H9 (cell line): Measurements from ENCODE around the gene OBI1. TPM values are rescaled to one million over a fixed set of nuclear protein-coding genes. Genes with fewer than 3 reads are reported as not detected.
A peak's percentile ranks its signal among the peaks of the same experiment; 100 is the strongest.

Experiments
- DNase-seq: peaks from one replicate; pipeline ENCODE4 v3.0.0-alpha.2; 2017
- H2AFZ ChIP-seq: one replicate; pipeline ENCODE4 v1.6.1; 2013; ENCODE audit warnings: mild to moderate bottlenecking, low read length, control low read depth, moderate library complexity
- H2AK5ac ChIP-seq: 2 replicates; pipeline ENCODE4 v1.6.1; 2013; ENCODE audit warnings: low read length, control low read depth, mixed read lengths; ENCODE audit not compliant: insufficient read length
- H2BK120ac ChIP-seq: one replicate; pipeline ENCODE4 v1.6.1; 2013; ENCODE audit warnings: low read depth, mild to moderate bottlenecking, low read length, control low read depth, inconsistent platforms; ENCODE audit not compliant: poor library complexity, severe bottlenecking
- H2BK12ac ChIP-seq: 2 replicates; pipeline ENCODE4 v1.6.1; 2013; ENCODE audit warnings: low read length, control low read depth, mixed read lengths, low read depth; ENCODE audit not compliant: insufficient read length
- H2BK15ac ChIP-seq: 2 replicates; pipeline ENCODE4 v1.6.1; 2013; ENCODE audit warnings: low read depth, low read length, control low read depth
- H2BK20ac ChIP-seq: one replicate; pipeline ENCODE4 v1.6.1; 2013; ENCODE audit warnings: low read depth, mild to moderate bottlenecking, low read length, control low read depth, inconsistent platforms; ENCODE audit not compliant: poor library complexity, severe bottlenecking
- H2BK5ac ChIP-seq: 2 replicates; pipeline ENCODE4 v1.6.1; 2013; ENCODE audit warnings: low read length, control low read depth, mixed read lengths; ENCODE audit not compliant: insufficient read length
- H3K14ac ChIP-seq: 2 replicates; pipeline ENCODE4 v1.6.1; 2013; ENCODE audit warnings: low read length, control low read depth; ENCODE audit not compliant: insufficient read depth
- H3K18ac ChIP-seq: 2 replicates; pipeline ENCODE4 v1.6.1; 2013; ENCODE audit warnings: low read depth, mild to moderate bottlenecking, mixed read lengths, low read length, control low read depth; ENCODE audit not compliant: insufficient read length
- H3K23ac ChIP-seq: 2 replicates; pipeline ENCODE4 v1.6.1; 2013; ENCODE audit warnings: low read length, control low read depth, mixed read lengths, low read depth; ENCODE audit not compliant: insufficient read length
- H3K23me2 ChIP-seq: 2 replicates; pipeline ENCODE4 v1.6.1; 2013; ENCODE audit warnings: low read depth, mild to moderate bottlenecking, mixed read lengths, low read length, control low read depth; ENCODE audit not compliant: insufficient read length, poor library complexity, severe bottlenecking
- H3K27ac ChIP-seq: 2 replicates; pipeline ENCODE4 v1.5.1; 2013; ENCODE audit warnings: low read length, control low read depth, mixed read lengths, low read depth; ENCODE audit not compliant: insufficient read length
- H3K27me3 ChIP-seq: 2 replicates; pipeline ENCODE4 v1.6.1; 2013; ENCODE audit warnings: low read length, control low read depth, inconsistent platforms; ENCODE audit not compliant: insufficient read depth
- H3K4ac ChIP-seq: 2 replicates; pipeline ENCODE4 v1.6.1; 2013; ENCODE audit warnings: low read depth, mild to moderate bottlenecking, control low read depth, inconsistent platforms, low read length, moderate library complexity
- H3K4me1 ChIP-seq: 2 replicates; pipeline ENCODE4 v1.6.1; 2013; ENCODE audit warnings: low read length, control low read depth, inconsistent platforms; ENCODE audit not compliant: insufficient read depth
- H3K4me2 ChIP-seq: 2 replicates; pipeline ENCODE4 v1.6.1; 2013; ENCODE audit warnings: low read length, control low read depth, mixed read lengths; ENCODE audit not compliant: insufficient read length, insufficient read depth
- H3K56ac ChIP-seq: 2 replicates; pipeline ENCODE4 v1.6.1; 2013; ENCODE audit warnings: low read depth, mild to moderate bottlenecking, mixed read lengths, low read length, control low read depth; ENCODE audit not compliant: insufficient read length
- H3K79me1 ChIP-seq: 2 replicates; pipeline ENCODE4 v1.6.1; 2013; ENCODE audit warnings: low read depth, mild to moderate bottlenecking, moderate library complexity, low read length, control low read depth, inconsistent platforms; ENCODE audit not compliant: insufficient read depth, poor library complexity, severe bottlenecking
- H3K79me2 ChIP-seq: 2 replicates; pipeline ENCODE4 v1.6.1; 2013; ENCODE audit warnings: low read length, control low read depth, inconsistent platforms; ENCODE audit not compliant: insufficient read depth
- H3K9ac ChIP-seq: 2 replicates; pipeline ENCODE4 v1.6.1; 2013; ENCODE audit warnings: low read length, control low read depth, mixed read lengths; ENCODE audit not compliant: insufficient read length; ENCODE audit errors: extremely low read depth
- H3K9me3 ChIP-seq: one replicate; pipeline ENCODE4 v1.6.1; 2013; ENCODE audit warnings: low read depth, low read length, inconsistent platforms; ENCODE audit not compliant: control insufficient read depth
- H3T11ph ChIP-seq: one replicate; pipeline ENCODE4 v1.6.1; 2013; ENCODE audit warnings: mild to moderate bottlenecking, low read length, control low read depth, inconsistent platforms
- H4K20me1 ChIP-seq: one replicate; pipeline ENCODE4 v1.6.1; 2013; ENCODE audit not compliant: control insufficient read depth, insufficient read length, insufficient read depth
- H4K5ac ChIP-seq: 2 replicates; pipeline ENCODE4 v1.6.1; 2013; ENCODE audit warnings: low read depth, mild to moderate bottlenecking, mixed read lengths, low read length, control low read depth; ENCODE audit not compliant: insufficient read length
- H4K8ac ChIP-seq: replicated peaks from 2 replicates; pipeline ENCODE4 v1.6.1; 2013; ENCODE audit warnings: low read length, control low read depth, mixed read lengths, low read depth; ENCODE audit not compliant: insufficient read length
- H4K91ac ChIP-seq: 2 replicates; pipeline ENCODE4 v1.6.1; 2013; ENCODE audit warnings: low read depth, mild to moderate bottlenecking, moderate library complexity, mixed read lengths, low read length, control low read depth; ENCODE audit not compliant: insufficient read length
- H3K27ac Mint-ChIP-seq, 3 experiments: 2 replicates in 2 of 3; 3 replicates in 1 of 3; pipeline ENCODE4 v1.8.0; 2020 to 2021; ENCODE audit warnings: mixed read lengths in 3 of 3, mild to moderate bottlenecking in 1 of 3, moderate library complexity in 1 of 3
- H3K27me3 Mint-ChIP-seq: 2 replicates; pipeline ENCODE4 v1.8.0; 2021; ENCODE audit warnings: low read depth, mild to moderate bottlenecking, moderate library complexity, mixed read lengths
- H3K36me3 Mint-ChIP-seq, 3 experiments: 2 replicates in 2 of 3; 3 replicates in 1 of 3; pipeline ENCODE4 v1.8.0; 2020 to 2021; ENCODE audit warnings: low read depth in 3 of 3, mixed read lengths in 3 of 3; ENCODE audit not compliant: insufficient read depth in 1 of 3
- H3K4me1 Mint-ChIP-seq, 2 experiments: 2 replicates each; pipeline ENCODE4 v1.8.0; 2020; ENCODE audit warnings: mixed read lengths in 2 of 2
- H3K4me3 Mint-ChIP-seq, 2 experiments: 2 replicates in 1 of 2; 3 replicates in 1 of 2; pipeline ENCODE4 v1.8.0; 2020 to 2021; ENCODE audit warnings: mild to moderate bottlenecking in 2 of 2, mixed read lengths in 2 of 2, moderate library complexity in 1 of 2
- H3K9me3 Mint-ChIP-seq, 2 experiments: 2 replicates in 1 of 2; 3 replicates in 1 of 2; pipeline ENCODE4 v1.8.0; 2020; ENCODE audit warnings: mild to moderate bottlenecking in 2 of 2, mixed read lengths in 2 of 2, moderate library complexity in 1 of 2
- CTCF ChIP-seq: fragments of 200-600 bp; sonication (generic); conservative IDR thresholded peaks from 3 replicates; pipeline ENCODE4 v1.8.0; 2021; ENCODE audit warnings: antibody characterized with exemption, mild to moderate bottlenecking
- WGBS: extraction: QIAGEN DNeasy Blood & Tissue Kit; methylation state at CpG from one replicate; pipeline ENCODE4 v1.1.7; 2013; ENCODE audit warnings: missing lambda C conversion rate, low lambda C conversion rate, mixed read lengths; ENCODE audit not compliant: insufficient read length; ENCODE audit errors: extremely low coverage; 5-methylcytosine and 5-hydroxymethylcytosine counted together
- long read RNA-seq: library from polyadenylated mRNA; unstranded; transcript quantifications from one replicate; pipeline ENCODE4 v2.0.0, GENCODE V29; 2020
- total RNA-seq: library from RNA; stranded (reverse); gene quantifications from 2 replicates; pipeline ENCODE4 v1.2.1, GENCODE V29; 2021

The OBI1 gene
- total RNA-seq, result 24.4 and 25.0 TPM in 2 replicates
- long read RNA-seq, transcript RNF219-201 (6 exons, 3,529 nt), result major isoform, 193 of 223 reads
- long read RNA-seq, partial matches to known transcripts, result 4 of 223 reads
- long read RNA-seq, other reads (novel, unspliced or antisense), result 26 of 223 reads

GRCh38 chr13:78658630-78659449, at the start of gene OBI1:
Gene OBI1, minus strand, starts transcription at chr13:78659155. Its CDS starts 35 bp downstream, at chr13:78659120.
- no peak for TF ChIP-seq CTCF

More at GRCh38 chr13:78658630-78659449, at the start of gene OBI1:
- DNase-seq, result peak; percentile 86
- no CpG with 5 or more reads among the region's 67 CpGs for WGBS
- H3K27ac ChIP-seq, result peak within 1 kb of the TSS; percentile 33
- H3K23ac ChIP-seq, result no peak within 1 kb of the TSS
- H4K91ac ChIP-seq, result no peak within 1 kb of the TSS
- peak within 1 kb of the TSS; percentile 60 for H2BK12ac ChIP-seq
- H3K4me3 Mint-ChIP-seq, result peak within 1 kb of the TSS; percentile 90 to 97
- H3K18ac ChIP-seq, result peak within 1 kb of the TSS; percentile 96
- H3K36me3 Mint-ChIP-seq, result peaks cover 0 to 15% (median 12%) of the 10 kb centered on the region in 3 experiments; a peak in 4 of 7 replicates
- peak within 1 kb of the TSS; percentile 96 for H3K9ac ChIP-seq
- H3K4me1 Mint-ChIP-seq, result peaks cover 40 to 47% of the 10 kb centered on the region in 2 experiments
- no peak within 1 kb of the TSS for H3K4ac ChIP-seq
- H2BK5ac ChIP-seq, result peak within 1 kb of the TSS; percentile 74
- peaks cover 2% of the 10 kb centered on the region for H3K79me1 ChIP-seq
- no peaks in the 10 kb centered on the region for H3K9me3 ChIP-seq
- peaks cover 4% of the 10 kb centered on the region for H3K23me2 ChIP-seq
- peaks cover 4% of the 10 kb centered on the region; the same call in 1 of the 2 replicates for H3K27me3 ChIP-seq
- H3K4me1 ChIP-seq, result peaks cover 4% of the 10 kb centered on the region
- peak within 1 kb of the TSS; percentile 64 for H3K56ac ChIP-seq
- H2AFZ ChIP-seq, result no peak within 1 kb of the TSS
- H2BK120ac ChIP-seq, result peak within 1 kb of the TSS; percentile 57
- H3K79me2 ChIP-seq, result peaks cover 9% of the 10 kb centered on the region; the same call in 1 of the 2 replicates
- peak within 1 kb of the TSS; percentile 63 for H4K8ac ChIP-seq
- H3T11ph ChIP-seq, result no peak within 1 kb of the TSS
- H2AK5ac ChIP-seq, result no peak within 1 kb of the TSS
- H4K5ac ChIP-seq, result peak within 1 kb of the TSS; percentile 92
- H4K20me1 ChIP-seq, result peaks cover 4% of the 10 kb centered on the region
- H3K9me3 Mint-ChIP-seq, result no peaks in the 10 kb centered on the region
- peak within 1 kb of the TSS; percentile 85 for H3K14ac ChIP-seq
- H3K4me2 ChIP-seq, result peak within 1 kb of the TSS; percentile 92
- H3K27me3 Mint-ChIP-seq, result peaks cover 61% of the 10 kb centered on the region
- no peak within 1 kb of the TSS for H2BK15ac ChIP-seq
- H2BK20ac ChIP-seq, result no peak within 1 kb of the TSS
- peak within 1 kb of the TSS; percentile 94 to 99 (median 99) for H3K27ac Mint-ChIP-seq
